Measurements from ENCODE around the gene SLAMF9. TPM values are rescaled to one million over a fixed set of nuclear protein-coding genes. Genes with fewer than 3 reads are reported as not detected.

The SLAMF9 gene
- total RNA-seq, 4 donors from 2014 or later = 0.66 to 16.5 (median 3.6) TPM; not detected in 1

DNA sequence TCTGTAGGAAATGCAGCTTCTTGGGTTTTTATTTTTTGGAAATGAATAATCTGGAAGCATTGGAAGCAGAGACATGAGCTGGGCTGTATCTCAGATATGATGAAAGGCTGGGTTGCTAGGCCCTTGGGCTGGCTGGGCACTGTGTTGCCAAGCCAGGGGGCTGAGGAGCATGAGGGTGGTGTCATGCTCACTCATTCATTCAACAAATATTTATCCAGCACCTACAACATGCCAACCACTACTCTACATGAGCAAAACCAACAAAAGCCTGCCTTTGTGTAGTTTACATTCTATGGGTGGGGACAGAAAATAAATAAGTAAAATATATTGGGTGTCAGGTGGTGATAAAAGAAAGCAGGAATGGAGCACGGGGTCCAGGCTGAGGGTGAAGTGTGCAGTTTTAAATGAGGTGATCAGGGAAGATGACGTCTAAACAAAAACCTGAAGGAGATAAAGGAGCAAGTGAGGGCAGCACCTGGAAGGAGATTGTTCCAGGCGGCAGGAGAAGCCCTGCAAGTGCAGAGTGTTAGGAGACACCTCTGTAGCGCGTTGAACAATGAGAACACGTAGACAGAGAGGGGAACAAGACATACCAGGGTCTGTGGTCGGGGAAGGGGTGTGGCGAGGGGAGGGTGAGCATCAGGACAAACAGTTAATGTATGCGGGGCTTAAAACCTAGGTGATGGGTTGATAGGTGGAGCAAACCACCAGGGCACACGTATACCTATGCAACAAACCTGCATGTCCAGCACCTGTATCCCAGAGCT, 39.6 kb downstream of the SLAMF9 start:
- TF ChIP-seq, protein P1, sequence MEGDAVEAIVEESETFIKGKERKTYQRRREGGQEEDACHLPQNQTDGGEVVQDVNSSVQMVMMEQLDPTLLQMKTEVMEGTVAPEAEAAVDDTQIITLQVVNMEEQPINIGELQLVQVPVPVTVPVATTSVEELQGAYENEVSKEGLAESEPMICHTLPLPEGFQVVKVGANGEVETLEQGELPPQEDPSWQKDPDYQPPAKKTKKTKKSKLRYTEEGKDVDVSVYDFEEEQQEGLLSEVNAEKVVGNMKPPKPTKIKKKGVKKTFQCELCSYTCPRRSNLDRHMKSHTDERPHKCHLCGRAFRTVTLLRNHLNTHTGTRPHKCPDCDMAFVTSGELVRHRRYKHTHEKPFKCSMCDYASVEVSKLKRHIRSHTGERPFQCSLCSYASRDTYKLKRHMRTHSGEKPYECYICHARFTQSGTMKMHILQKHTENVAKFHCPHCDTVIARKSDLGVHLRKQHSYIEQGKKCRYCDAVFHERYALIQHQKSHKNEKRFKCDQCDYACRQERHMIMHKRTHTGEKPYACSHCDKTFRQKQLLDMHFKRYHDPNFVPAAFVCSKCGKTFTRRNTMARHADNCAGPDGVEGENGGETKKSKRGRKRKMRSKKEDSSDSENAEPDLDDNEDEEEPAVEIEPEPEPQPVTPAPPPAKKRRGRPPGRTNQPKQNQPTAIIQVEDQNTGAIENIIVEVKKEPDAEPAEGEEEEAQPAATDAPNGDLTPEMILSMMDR (IDR thresholded peaks at IDR 0.05; ENCODE audit: low read depth) = no peak

DNA sequence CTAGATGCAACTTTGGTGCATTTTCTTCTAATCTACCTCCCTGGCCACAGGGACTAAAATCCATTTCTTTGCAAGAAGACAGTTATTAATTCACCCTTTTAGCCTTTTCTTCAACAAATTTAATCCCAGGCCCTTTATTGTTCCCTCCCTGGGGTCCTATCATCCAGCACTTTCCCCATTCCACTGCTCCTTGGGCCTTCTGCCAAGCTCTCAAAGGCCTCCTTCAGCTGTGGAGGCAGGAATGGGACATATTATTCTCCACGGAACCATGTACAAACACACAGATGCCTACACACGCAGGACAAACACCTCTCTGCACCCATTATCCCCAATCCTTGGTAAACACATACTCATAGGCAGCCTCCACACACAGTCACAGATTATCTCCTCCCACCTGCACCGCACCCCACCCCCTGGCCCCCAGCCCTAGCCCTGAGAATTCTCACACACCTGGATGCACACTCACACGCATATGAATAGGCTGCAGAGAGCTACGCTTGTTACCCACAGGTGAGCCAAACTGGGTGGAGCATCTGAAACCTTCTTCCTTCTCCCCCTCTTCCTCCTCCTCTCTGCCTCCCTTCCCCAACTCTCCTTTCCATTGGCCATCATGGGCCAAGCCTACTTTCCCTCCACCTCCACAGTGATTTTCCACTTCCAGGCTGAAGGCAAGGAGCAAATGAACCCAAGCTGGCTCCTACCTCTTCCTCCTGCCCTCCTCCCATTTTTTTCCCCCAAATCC, 40.4 kb downstream of the SLAMF9 start:
- TF ChIP-seq, protein P1 (IDR thresholded peaks at IDR 0.05; ENCODE audit: low read depth) = no peak

- TF ChIP-seq, protein P1 (IDR thresholded peaks at IDR 0.05; ENCODE audit: low read depth) = no peak
Observed at GRCh38 chr1:159911326-159912070, 42.5 kb downstream of the SLAMF9 start.

DNA sequence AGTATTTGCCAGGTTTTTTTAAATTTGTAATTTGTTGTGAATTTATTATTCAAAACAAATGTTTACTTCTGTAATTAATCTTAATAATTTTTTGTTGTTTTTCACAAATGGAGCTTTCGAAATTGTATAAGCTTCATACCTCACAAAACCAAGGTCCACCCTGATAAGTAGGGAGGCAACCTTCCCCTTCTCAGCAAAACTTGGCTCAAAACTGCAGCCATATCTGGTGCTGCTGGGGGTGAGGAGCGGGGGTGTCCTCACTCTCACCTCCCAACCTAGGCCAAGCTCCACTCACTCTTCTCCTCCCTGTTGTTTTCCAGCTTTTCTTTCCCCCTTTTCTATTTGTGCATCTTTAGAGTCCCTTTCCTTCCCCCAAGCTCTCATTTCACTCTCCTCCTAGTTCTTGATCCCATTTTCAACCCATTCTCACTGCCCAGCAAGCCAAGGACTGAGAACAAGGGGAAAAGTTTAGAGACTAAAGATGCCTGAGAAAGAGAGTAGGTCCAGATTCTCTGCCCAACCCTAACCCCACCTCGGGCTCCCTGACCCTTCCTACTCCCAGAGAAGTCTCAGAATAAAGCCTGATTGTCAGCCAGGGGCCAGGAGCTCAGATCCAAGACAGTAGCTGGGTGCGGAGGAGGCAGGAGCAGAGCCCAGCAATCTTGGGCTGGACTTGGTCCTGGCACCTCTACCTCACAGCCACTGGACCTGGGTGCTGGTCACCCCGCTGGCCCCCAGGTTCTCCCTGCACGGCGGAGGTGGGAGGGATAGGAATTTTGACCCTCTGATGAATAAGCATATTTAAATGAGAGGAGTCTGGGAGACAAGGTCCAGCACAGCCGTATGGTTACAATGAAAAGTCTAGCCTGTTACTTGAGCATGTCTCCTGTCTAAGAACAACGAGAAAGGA, 45.8 kb downstream of the SLAMF9 start:
- TF ChIP-seq, protein P1 (IDR thresholded peaks at IDR 0.05; ENCODE audit: low read depth) = no peak

GRCh38 chr1:159906960-159907359, 47.1 kb downstream of the SLAMF9 start:
- TF ChIP-seq, protein P1 (IDR thresholded peaks at IDR 0.05; ENCODE audit: low read depth) = no peak

DNA sequence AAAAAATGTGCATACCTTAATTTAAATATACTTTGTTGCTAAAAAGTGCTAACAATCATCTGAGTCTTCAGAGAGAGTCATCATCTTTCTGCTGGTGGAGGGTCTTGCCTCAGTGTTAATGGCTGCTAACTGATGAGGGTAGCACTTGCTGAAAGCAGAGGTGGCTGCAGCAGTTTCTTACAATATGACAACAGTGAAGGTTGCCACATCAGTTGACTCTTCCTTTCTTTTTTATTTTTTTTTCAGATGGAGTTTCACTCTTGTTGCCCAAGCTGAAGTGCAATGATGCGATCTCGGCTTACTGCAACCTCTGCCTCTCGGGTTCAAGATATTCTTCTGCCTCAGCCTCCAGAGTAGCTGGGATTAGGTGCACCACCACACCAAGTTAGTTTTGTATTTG, 51.5 kb downstream of the SLAMF9 start:
- TF ChIP-seq, protein P1 (IDR thresholded peaks at IDR 0.05; ENCODE audit: low read depth) = no peak

Other genes with a start within 250 kb of the SLAMF9 start
- gene CRP, start 239.6 kb downstream of the SLAMF9 start, total RNA-seq = under 1 TPM in 1 of 4 donors, not detected in 3; 0.57 TPM
- 10 to 100 TPM; 32.0 to 99.5 (median 75.4) TPM for gene DUSP23, start 173.3 kb downstream of the SLAMF9 start, total RNA-seq
- under 1 TPM in 2 of 4 donors, not detected in 2; 0.34 to 0.44 TPM for gene FCRL6, start 151.9 kb downstream of the SLAMF9 start, total RNA-seq
- 10 to 100 TPM in 3 of 4 donors, 1 to 10 TPM in 1; 8.3 to 79.9 (median 14.4) TPM for gene SLAMF8, start 127.4 kb downstream of the SLAMF9 start, total RNA-seq
- gene VSIG8, start 91.6 kb downstream of the SLAMF9 start, total RNA-seq = not detected
- 1 to 10 TPM in 1 of 4 donors, under 1 TPM in 1, not detected in 2; 0.85 to 1.3 TPM for gene CFAP45, start 54.1 kb downstream of the SLAMF9 start, total RNA-seq
- gene TAGLN2, start 28.7 kb downstream of the SLAMF9 start, total RNA-seq = 100 to 1,000 TPM; 128 to 237 (median 179) TPM
- gene IGSF9, start 8.6 kb downstream of the SLAMF9 start, total RNA-seq = under 1 TPM in 2 of 4 donors, not detected in 2; 0.17 to 0.33 TPM
- 1 to 10 TPM; 4.2 to 7.3 (median 4.3) TPM for gene PIGM, start 77.8 kb upstream of the SLAMF9 start, total RNA-seq
- not detected for gene KCNJ10, start 115.9 kb upstream of the SLAMF9 start, total RNA-seq
- gene KCNJ9, start 127.3 kb upstream of the SLAMF9 start, total RNA-seq = not detected
- gene IGSF8, start 144.4 kb upstream of the SLAMF9 start, total RNA-seq = 10 to 100 TPM in 3 of 4 donors, 1 to 10 TPM in 1; 6.4 to 28.8 (median 18.7) TPM
- 100 to 1,000 TPM in 2 of 4 donors, 10 to 100 TPM in 2; 13.4 to 150 (median 88.9) TPM for gene ATP1A2, start 161.5 kb upstream of the SLAMF9 start, total RNA-seq
- under 1 TPM in 1 of 4 donors, not detected in 3; 0.22 TPM for gene ATP1A4, start 197.4 kb upstream of the SLAMF9 start, total RNA-seq
- under 1 TPM in 2 of 4 donors, not detected in 2; 0.44 to 0.75 TPM for gene CASQ1, start 236.3 kb upstream of the SLAMF9 start, total RNA-seq